Measurements from ENCODE around the gene CHMP3.

GRCh38 chr2:86489542-86489941 is 73.7 kb downstream of the CHMP3 start:
- no peak for TF ChIP-seq POLR2A (IDR thresholded peaks at IDR 0.05)
- TF ChIP-seq CTCF (IDR thresholded peaks at IDR 0.05), result no peak

All from body of pancreas (tissue), 4 donors.